GM12872 (cell line): Measurements from ENCODE around the gene SH2D3A.

Experiments
- CTCF ChIP-seq: IDR thresholded peaks from 3 replicates; pipeline ENCODE4 v1.5.1; 2011; ENCODE audit warnings: low read depth, mild to moderate bottlenecking, low read length, moderate library complexity; ENCODE audit not compliant: insufficient read depth

The SH2D3A gene

GRCh38 chr19:6772866-6773322, 5.7 kb upstream of the SH2D3A start:
- TF ChIP-seq CTCF: no peak

- peak; percentile 75 for TF ChIP-seq CTCF
These were observed 5.0 kb upstream of the SH2D3A start, which contains the start of gene VAV1 for GRCh38 chr19:6772028-6772865. TSS of gene VAV1 (plus strand) at chr19:6772708. CDS start at chr19:6772808, 100 bp downstream.

DNA sequence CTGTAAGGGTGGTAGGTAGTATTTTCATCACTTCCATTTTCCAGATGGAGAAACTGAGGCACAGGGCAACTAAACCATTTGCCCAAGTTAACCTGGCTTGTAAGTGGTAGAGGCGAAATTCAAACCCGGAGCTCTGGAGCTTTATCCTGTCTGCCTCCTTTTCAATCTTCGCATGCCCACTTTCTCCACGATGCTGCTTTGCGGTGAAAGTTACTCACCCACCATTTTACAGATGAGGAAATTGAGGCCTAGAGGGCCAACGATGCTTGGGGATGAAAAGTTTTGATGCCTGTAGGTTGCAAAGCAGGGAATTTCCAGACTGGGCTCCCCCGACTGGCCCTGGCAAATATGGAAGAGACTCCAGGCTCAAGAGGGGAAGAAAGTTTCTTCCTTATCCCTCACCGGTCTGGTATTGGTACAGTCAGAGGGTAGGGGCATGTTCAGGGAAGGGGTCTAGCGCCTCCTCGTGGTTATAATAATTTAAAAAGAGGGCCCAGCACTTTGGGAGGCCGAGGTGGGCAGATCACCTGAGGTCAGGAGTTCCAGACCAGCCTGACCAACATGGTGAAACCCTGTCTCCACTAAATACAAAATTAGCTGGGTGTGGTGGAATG, 1.9 kb upstream of the SH2D3A start:
- peak; percentile 47 for TF ChIP-seq CTCF

- TF ChIP-seq CTCF: no peak
These were observed 1.1 kb upstream of the SH2D3A start for GRCh38 chr19:6768236-6768785.

DNA sequence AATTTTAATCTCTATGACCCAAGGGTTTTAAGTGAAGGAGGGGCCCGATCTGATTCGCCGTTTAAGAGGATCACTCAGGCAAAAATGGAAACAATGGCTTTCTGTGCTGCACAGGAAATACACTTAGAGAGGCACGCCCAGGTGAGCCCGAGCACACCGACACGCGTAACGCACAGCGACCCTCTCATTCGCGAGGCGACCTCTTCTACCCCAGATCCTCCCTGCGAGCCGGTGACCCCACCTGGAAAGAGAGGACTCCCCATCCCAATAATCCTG, 216 bp downstream of the SH2D3A start:
- TF ChIP-seq CTCF: no peak

DNA sequence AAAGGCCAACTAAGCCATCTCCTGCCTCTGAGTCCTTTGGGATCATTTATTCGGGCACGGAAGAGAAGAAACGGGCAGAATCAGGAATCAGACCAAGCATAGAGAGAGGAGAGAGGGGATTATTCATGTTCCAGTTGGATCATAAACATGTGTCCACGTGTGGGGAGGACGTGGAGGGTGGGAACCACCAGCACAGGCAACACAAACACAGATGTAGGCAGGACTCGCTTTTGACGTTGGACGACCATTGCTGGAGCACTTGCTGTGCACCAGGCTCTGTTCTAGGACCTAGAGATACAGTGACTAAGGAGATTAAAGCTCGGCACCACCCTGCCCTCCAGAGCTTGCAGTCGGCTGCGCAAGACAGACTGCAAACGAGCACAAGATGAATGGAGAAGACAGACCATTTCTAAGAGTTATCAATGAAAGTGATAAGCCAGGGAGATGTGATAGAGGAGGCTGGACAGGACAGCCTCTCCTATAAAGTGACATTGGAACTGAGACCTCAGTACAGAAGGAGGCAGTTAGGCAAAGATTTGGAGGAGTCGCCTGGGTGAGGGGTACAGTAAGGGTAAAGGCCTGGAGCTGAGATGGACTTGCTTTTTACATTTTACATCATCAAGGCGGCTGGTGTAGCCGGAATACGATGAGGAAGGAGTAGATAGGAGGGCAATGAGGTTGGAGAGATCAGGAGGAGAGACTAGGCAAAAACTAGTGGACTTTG, 716 bp downstream of the SH2D3A start:
- no peak for TF ChIP-seq CTCF

- TF ChIP-seq CTCF: no peak
These were observed 1.4 kb downstream of the SH2D3A start for GRCh38 chr19:6765738-6766356.
